Measurements from ENCODE around the gene CDH16.

Gene CDH16

DNA sequence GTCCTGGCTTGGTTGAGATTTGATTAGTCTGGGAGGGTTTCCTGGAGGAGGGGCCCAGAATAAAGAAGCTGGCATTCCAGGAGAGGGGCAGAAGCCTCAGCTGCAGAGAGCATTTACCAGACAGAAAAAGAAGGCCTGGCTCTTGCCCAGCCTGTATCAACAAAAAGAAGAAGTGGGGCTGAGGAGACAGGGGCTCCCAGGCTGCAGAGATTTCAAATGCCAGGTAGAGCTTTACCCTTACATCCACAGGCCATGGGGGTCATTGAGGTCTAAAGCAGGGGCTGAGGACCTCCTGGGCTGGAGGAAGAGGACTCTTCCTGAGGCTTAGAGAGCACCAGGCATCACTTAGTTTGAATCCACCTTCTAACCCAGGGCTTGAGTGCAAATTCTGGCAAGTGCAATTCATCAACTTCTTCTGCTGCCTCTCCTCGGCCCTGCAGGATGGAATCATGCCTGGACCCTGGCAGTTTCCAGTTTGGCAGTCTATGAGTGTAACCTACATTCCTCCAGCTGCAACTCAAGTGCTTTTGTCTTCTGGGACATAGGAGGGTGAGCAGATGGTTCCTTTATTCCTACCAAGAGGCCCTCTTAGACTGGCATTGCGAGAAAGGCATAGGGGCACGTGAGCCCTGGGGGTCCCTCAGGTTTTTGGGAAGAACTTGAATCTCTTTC, 59.2 kb downstream of the CDH16 start:
- no peak for DNase-seq

DNA sequence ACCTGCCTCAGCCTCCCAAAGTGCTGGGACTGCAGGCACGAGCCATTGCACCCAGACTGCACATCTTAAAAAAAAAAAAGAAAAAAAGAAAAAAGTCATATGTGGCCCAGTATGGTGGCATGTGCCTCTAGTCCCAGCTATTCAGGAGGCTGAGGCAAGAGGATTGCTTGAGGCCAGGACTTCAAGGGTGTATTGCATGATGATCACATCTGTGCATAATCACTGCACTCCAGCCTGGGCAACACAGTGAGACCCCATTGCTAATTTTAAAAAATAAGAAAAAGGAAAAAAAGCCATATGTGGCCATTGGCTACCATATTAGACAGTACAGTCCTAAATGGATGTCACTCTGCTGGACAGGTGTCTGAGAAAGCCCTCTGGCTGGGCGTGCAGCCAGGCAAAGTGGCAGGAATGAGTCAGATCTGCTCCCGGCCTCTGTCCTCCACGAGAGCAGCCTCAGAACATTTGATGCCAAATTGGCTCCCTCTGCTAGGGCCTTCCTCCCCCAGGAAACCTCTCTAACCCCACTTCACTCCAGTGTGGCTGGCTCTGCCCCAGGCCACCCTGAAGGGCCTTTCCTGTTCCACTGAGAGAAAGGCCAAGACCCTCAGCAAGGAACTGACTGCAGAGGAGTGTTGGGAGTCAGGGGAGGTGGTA, 59.8 kb downstream of the CDH16 start:
- no peak for DNase-seq
